ENCODE results near the gene SLC44A4.

Gene SLC44A4

GRCh38 chr6:31896856-31897611 is 18.2 kb upstream of the SLC44A4 start:
- Histone ChIP-seq H3K4me3 (IDR thresholded peaks at IDR 0.05; ENCODE audit: insufficient read depth, low read depth, low read length) (peak overlapping the region; percentile 1), H3K4me1 (ENCODE audit: low read depth, poor library complexity, severe bottlenecking) (peaks cover 37% of the 10 kb centered on the region), H3K27me3 (ENCODE audit: insufficient read depth, low read depth) (no peaks in the 10 kb centered on the region), H2AFZ (ENCODE audit: low read depth) (peak overlapping the region; percentile 59), H3K79me2 (ENCODE audit: insufficient read depth, low read depth) (peaks cover 14% of the 10 kb centered on the region), H3K27ac (peak overlapping the region; percentile 30), H3K9ac (peak overlapping the region; percentile 63), H4K20me1 (ENCODE audit: insufficient read depth) (no peaks in the 10 kb centered on the region), H3K4me2 (peak overlapping the region; percentile 88), H3K36me3 (ENCODE audit: insufficient read depth) (no peaks in the 10 kb centered on the region; the same call in 1 of the 2 replicates)
- TF ChIP-seq CTCF (conservative IDR thresholded peaks at IDR 0.05; ENCODE audit: low read depth, low read length), result no peak

GRCh38 chr6:31896493-31896855 is 17.7 kb upstream of the SLC44A4 start:
- peak overlapping the region; percentile 63; the same call in 1 of the 2 replicates for H3K9ac ChIP-seq
- H4K20me1 ChIP-seq (ENCODE audit: insufficient read depth), result no peaks in the 10 kb centered on the region
- H3K4me1 ChIP-seq (ENCODE audit: low read depth, poor library complexity, severe bottlenecking), result peaks cover 37% of the 10 kb centered on the region
- no peaks in the 10 kb centered on the region for H3K27me3 ChIP-seq (ENCODE audit: insufficient read depth, low read depth)
- TF ChIP-seq CTCF (conservative IDR thresholded peaks at IDR 0.05; ENCODE audit: low read depth, low read length), result no peak
- peak overlapping the region; percentile 88 for H3K4me2 ChIP-seq
- peak overlapping the region; percentile 30; the same call in 1 of the 2 replicates for H3K27ac ChIP-seq
- no peak overlapping the region for H3K4me3 ChIP-seq (IDR thresholded peaks at IDR 0.05; ENCODE audit: insufficient read depth, low read depth, low read length)
- H2AFZ ChIP-seq (ENCODE audit: low read depth), result peak overlapping the region; percentile 59; the same call in 1 of the 2 replicates
- peaks cover 14% of the 10 kb centered on the region for H3K79me2 ChIP-seq (ENCODE audit: insufficient read depth, low read depth)
- H3K36me3 ChIP-seq (ENCODE audit: insufficient read depth), result no peaks in the 10 kb centered on the region; the same call in 1 of the 2 replicates

GRCh38 chr6:31892821-31893220 is 14.0 kb upstream of the SLC44A4 start:
- no peak overlapping the region for H3K4me3 ChIP-seq (IDR thresholded peaks at IDR 0.05; ENCODE audit: insufficient read depth, low read depth, low read length)
- no peaks in the 10 kb centered on the region; the same call in 1 of the 2 replicates for H3K36me3 ChIP-seq (ENCODE audit: insufficient read depth)
- H3K4me1 ChIP-seq (ENCODE audit: low read depth, poor library complexity, severe bottlenecking), result peaks cover 30% of the 10 kb centered on the region
- no peaks in the 10 kb centered on the region for H3K27me3 ChIP-seq (ENCODE audit: insufficient read depth, low read depth)
- TF ChIP-seq CTCF (conservative IDR thresholded peaks at IDR 0.05; ENCODE audit: low read depth, low read length), result no peak
- no peak overlapping the region for H3K27ac ChIP-seq
- peaks cover 10% of the 10 kb centered on the region for H3K79me2 ChIP-seq (ENCODE audit: insufficient read depth, low read depth)
- H2AFZ ChIP-seq (ENCODE audit: low read depth), result no peak overlapping the region
- no peak overlapping the region for H3K9ac ChIP-seq
- no peaks in the 10 kb centered on the region for H4K20me1 ChIP-seq (ENCODE audit: insufficient read depth)
- H3K4me2 ChIP-seq, result no peak overlapping the region; the same call in 1 of the 2 replicates

- Histone ChIP-seq H3K79me2 (ENCODE audit: insufficient read depth, low read depth) (no peaks in the 10 kb centered on the region), H3K4me1 (ENCODE audit: low read depth, poor library complexity, severe bottlenecking) (peaks cover 11% of the 10 kb centered on the region), H3K4me3 (IDR thresholded peaks at IDR 0.05; ENCODE audit: insufficient read depth, low read depth, low read length) (no peak overlapping the region), H3K9ac (no peak overlapping the region), H4K20me1 (ENCODE audit: insufficient read depth) (no peaks in the 10 kb centered on the region), H2AFZ (ENCODE audit: low read depth) (no peak overlapping the region), H3K27me3 (ENCODE audit: insufficient read depth, low read depth) (no peaks in the 10 kb centered on the region), H3K27ac (no peak overlapping the region), H3K4me2 (no peak overlapping the region), H3K36me3 (ENCODE audit: insufficient read depth) (no peaks in the 10 kb centered on the region)
- no peak for TF ChIP-seq CTCF (conservative IDR thresholded peaks at IDR 0.05; ENCODE audit: low read depth, low read length)
Observed at GRCh38 chr6:31889331-31889972, 10.7 kb upstream of the SLC44A4 start.
